GM19351 (cell line): ENCODE results near the gene PLK2.

Source experiments
- ATAC-seq: cut with Tn5 transposase; IDR thresholded peaks from one replicate; pipeline ENCODE4 v1.9.1; 2021; ENCODE audit warnings: mild to moderate bottlenecking, moderate library complexity; ENCODE audit not compliant: unreplicated experiment

PLK2 gene

DNA sequence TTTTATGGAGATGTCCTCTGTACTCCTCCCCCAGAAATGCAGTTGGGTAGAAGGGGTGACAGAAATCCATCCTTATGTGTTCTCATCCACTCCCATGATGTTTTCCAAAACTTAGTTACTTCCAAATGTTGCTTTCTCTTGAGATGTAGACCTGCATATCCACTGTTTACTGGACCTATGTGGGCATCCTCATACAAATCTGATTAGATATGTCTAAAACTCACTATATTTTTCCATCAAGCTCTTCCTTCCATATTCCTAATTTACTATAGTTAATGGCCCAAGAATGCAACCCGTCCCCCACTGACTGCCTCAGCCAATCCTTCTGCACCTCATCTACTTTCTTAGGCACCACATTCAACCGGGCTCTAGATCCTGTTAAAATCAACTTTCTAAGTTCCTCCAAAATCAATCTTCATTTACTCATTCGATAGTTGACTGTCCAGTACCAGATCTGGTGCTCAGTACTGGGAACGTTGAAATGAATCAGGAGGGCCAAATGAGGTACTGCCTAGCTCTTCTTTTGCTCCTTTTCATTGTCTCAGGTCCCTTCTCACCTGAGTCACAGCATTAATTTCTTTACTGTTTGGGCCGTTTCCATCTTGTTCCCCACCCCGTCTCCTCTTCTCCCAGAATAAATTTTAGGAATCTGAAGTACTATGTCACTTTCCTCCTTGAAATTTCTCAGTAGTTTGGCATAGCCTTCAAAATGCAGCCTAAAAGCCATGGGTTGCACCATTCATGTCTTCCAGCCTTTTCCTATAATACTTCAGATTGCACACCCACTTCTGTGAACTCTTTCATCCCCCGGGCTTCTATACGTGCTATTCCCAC is 7.9 kb downstream of the PLK2 start:
- ATAC-seq, result no peak

GRCh38 chr5:58450811-58451629 is 8.9 kb downstream of the PLK2 start:
- no peak for ATAC-seq

- ATAC-seq, result no peak
Observed at GRCh38 chr5:58450018-58450417, 9.9 kb downstream of the PLK2 start.

- no peak for ATAC-seq
Observed at GRCh38 chr5:58447226-58447625, 12.7 kb downstream of the PLK2 start.

GRCh38 chr5:58446024-58446423 is 13.9 kb downstream of the PLK2 start:
- no peak for ATAC-seq

DNA sequence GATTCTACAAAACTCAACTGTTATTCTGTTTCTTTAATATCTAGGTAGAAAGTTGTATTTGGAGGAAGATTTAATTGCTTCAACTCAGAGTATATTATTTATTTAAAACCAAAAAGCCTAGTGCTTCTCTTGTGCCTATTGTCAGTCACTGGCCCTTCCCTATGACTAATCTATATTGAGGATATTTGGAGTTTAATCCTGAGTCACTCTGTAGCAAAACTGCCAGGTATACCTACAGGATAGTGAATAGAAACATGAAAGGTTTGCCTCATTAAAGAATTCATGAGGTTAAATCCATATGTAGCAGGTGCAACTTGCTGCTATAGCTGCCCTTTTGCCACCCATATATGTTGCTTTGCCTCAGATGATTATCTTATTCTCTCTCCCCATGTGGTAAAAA is 15.1 kb downstream of the PLK2 start:
- no peak for ATAC-seq

DNA sequence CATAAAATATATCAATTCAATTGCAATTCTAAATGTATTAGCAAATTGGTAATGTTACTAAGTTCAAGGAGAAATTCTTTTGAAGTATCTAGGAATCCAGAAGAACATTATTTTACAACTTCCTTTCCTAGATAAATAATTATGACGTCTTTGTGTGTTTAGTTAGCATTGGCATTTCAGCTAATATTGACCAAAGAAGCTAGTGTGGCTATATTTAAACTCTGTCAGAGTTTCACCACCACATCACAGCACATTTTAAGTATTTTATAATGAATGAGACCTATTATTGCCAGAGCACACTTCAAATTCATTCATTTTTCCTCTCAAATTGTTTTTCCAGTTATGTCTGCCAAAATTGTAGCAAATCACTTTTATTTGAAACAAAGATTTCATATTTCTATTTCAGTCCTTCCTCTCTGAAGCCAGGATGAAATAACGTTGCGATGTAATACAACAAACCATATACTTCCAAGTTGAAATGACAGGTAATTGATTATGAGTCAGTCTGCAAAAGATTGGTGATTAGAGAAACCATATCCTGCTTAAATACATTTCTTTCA is 18.9 kb downstream of the PLK2 start:
- no peak for ATAC-seq

DNA sequence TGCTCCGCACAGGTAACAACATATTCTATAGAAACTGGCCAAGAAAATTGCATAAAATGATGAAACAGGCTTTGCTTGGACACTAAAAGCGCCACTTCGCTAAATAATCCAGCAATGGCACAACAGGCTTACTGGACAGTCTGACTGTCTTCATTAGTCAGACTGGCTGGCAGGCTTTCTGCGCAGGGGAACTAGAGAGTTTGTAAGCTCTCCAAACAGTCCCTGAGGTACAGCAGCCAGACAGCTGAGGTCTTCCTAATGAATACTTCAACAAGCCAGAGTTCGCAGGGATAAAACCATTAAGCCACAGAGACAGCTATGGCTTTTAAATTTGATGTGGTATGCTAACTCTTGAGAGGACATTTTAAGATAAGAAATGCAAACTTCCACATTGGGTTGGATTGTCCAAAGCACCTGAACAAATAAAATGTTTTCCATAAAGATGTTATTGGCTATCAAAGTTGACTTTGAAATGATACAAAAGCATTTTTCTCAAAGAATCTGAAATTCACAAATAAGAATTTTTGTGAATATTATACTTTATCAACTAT is 20.7 kb downstream of the PLK2 start:
- no peak for ATAC-seq

DNA sequence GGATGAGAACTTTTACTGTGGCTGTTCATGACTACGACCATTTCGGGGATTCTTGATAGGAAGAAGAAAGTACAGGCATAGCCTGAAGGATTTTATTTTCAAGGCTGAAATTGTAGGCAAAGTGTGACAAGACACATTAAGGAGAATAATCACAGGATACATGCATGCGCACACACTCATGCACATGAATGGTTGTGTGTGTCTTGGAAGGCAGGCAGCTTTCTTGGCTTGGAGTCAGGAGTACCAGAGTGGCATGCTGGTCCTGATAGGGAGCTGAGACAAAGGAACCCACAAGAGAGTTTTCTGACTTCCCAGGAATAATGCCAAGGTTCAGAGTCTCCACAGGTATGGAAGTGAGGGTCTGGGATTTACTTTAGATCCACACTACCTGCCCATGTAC is 22.2 kb downstream of the PLK2 start:
- ATAC-seq, result no peak

DNA sequence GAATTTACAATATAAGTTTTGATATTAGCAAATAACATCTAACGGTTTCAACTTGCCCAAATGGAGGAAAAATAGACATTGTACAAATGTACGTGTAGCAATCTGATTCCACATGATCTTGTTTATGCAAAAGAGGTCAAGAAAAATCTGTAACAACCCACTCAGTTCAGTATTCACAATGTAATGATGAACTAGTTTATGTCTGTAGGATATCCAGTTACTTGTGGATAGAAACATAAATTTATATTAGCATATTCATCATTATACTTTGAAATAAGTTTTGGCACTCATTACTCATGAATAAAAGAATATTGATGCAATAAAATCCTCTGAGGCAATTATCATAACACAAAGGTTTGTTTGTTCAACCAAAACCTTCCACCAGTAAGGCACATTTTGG is 28.1 kb downstream of the PLK2 start:
- ATAC-seq, result no peak

- no peak for ATAC-seq
Observed at GRCh38 chr5:58412932-58413331, 47.0 kb downstream of the PLK2 start.

- no peak for ATAC-seq
Observed at GRCh38 chr5:58412081-58412480, 47.8 kb downstream of the PLK2 start.

- ATAC-seq, result no peak
Observed at GRCh38 chr5:58411372-58411771, 48.5 kb downstream of the PLK2 start.

- ATAC-seq, result no peak
Observed at GRCh38 chr5:58410441-58410840, 49.4 kb downstream of the PLK2 start.

DNA sequence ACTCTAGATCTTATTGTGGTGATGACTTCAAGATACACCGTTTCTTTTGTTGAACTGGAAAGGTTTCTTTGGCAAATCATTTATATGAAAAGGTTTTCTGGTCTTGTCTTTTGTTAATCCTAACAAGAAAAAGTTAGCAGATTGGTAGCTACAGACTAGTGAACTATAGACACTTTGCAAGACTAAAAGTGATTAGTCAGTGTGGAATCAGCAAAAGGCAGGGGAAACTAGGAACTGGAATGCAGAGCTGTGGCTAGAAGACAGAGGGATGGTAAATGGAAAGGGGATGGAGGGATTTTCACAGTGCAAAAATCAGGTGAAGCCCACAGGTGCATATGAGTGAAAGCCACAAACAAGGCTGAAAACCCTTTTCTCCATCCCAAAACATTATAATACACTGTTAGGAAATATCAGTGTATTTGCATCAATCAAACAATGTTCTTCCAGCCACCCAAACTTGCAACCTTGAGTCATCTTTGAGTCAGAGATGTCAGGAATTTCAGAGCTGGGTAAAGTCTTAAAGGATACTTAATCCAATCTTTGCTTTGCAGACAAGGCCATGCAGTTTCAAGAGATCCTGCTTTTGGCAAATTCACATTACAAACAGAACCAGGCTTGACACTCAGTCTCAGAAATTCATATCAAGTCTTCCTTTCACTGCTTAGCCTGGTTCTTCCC is 52.7 kb downstream of the PLK2 start:
- no peak for ATAC-seq

- no peak for ATAC-seq
Observed at GRCh38 chr5:58406394-58406793, 53.5 kb downstream of the PLK2 start.

DNA sequence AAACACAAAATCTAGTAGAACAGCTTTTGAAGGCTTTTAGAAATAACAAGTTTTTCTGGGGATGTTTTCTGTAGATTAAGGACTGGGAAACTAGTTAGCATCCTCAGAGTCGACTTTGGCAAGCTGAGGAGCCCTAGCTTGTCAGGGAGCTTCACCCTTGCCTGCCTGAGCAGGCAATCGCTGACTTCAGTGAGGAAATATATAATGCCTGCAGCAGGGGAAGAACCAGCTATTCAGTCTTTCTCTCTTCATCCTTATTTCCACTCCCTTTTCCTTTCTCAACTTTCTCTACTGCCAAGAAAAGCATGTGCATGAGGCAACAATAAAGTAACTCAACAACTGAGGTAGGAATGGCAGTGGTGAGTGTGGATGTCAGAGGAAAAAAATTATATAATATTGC is 54.7 kb downstream of the PLK2 start:
- ATAC-seq, result no peak

GRCh38 chr5:58404734-58405133 is 55.2 kb downstream of the PLK2 start:
- no peak for ATAC-seq
